ENCODE results near the gene PRPF19.

PRPF19 gene

GRCh38 chr11:60878245-60879101 lies 27.9 kb downstream of the PRPF19 start:
- Histone ChIP-seq H3K27me3 (ENCODE audit: insufficient read depth, low read length, poor library complexity) (no peaks in the 10 kb centered on the region), H4K5ac (ENCODE audit: low read length) (no peak overlapping the region), H3K4me1 (ENCODE audit: control insufficient read depth, low read depth, low read length) (no peaks in the 10 kb centered on the region), H3K18ac (ENCODE audit: low read length) (no peak overlapping the region), H3K79me2 (ENCODE audit: control insufficient read depth, insufficient read depth, low read length) (no peaks in the 10 kb centered on the region), H3K23ac (ENCODE audit: low read length) (no peak overlapping the region), H2AK5ac (ENCODE audit: low read length) (no peak overlapping the region), H4K8ac (ENCODE audit: low read depth, low read length) (no peak overlapping the region), H3K27ac (ENCODE audit: low read depth, low read length) (no peak overlapping the region), H2BK15ac (replicated peaks; ENCODE audit: low read depth) (no peak overlapping the region), H3K4me3 (ENCODE audit: low read length) (no peak overlapping the region), H3K36me3 (ENCODE audit: control insufficient read depth, insufficient read depth, low read length) (peaks cover 4% of the 10 kb centered on the region), H2BK5ac (ENCODE audit: low read length) (no peak overlapping the region), H2BK120ac (ENCODE audit: low read depth, low read length) (no peak overlapping the region), H3K79me1 (ENCODE audit: low read length) (no peaks in the 10 kb centered on the region), H3K4me2 (ENCODE audit: low read length) (no peak overlapping the region), H3K9ac (ENCODE audit: low read length) (no peak overlapping the region), H3K4ac (ENCODE audit: low read depth, low read length) (no peak overlapping the region), H3K56ac (ENCODE audit: low read length) (no peak overlapping the region)
- WGBS (ENCODE audit: extremely low coverage, insufficient coverage, low lambda C conversion rate) = no CpG with 5 or more reads among the region's 5 CpGs
- no peak for DNase-seq

- Histone ChIP-seq H2BK5ac (ENCODE audit: low read length) (no peak overlapping the region), H3K4ac (ENCODE audit: low read depth, low read length) (no peak overlapping the region), H4K5ac (ENCODE audit: low read length) (no peak overlapping the region), H3K79me2 (ENCODE audit: control insufficient read depth, insufficient read depth, low read length) (no peaks in the 10 kb centered on the region), H3K79me1 (ENCODE audit: low read length) (no peaks in the 10 kb centered on the region), H3K4me3 (ENCODE audit: low read length) (no peak overlapping the region), H3K27ac (ENCODE audit: low read depth, low read length) (no peak overlapping the region), H3K18ac (ENCODE audit: low read length) (no peak overlapping the region), H3K27me3 (ENCODE audit: insufficient read depth, low read length, poor library complexity) (no peaks in the 10 kb centered on the region), H3K56ac (ENCODE audit: low read length) (no peak overlapping the region), H4K8ac (ENCODE audit: low read depth, low read length) (no peak overlapping the region), H2BK15ac (replicated peaks; ENCODE audit: low read depth) (no peak overlapping the region), H2BK120ac (ENCODE audit: low read depth, low read length) (no peak overlapping the region), H3K23ac (ENCODE audit: low read length) (no peak overlapping the region), H2AK5ac (ENCODE audit: low read length) (no peak overlapping the region), H3K36me3 (ENCODE audit: control insufficient read depth, insufficient read depth, low read length) (peaks cover 4% of the 10 kb centered on the region), H3K4me1 (ENCODE audit: control insufficient read depth, low read depth, low read length) (no peaks in the 10 kb centered on the region), H3K9ac (ENCODE audit: low read length) (no peak overlapping the region), H3K4me2 (ENCODE audit: low read length) (no peak overlapping the region)
- WGBS (ENCODE audit: extremely low coverage, insufficient coverage, low lambda C conversion rate) = no CpG with 5 or more reads among the region's 2 CpGs
- DNase-seq = no peak
Observed at GRCh38 chr11:60876168-60876485, 30.3 kb downstream of the PRPF19 start.

DNA sequence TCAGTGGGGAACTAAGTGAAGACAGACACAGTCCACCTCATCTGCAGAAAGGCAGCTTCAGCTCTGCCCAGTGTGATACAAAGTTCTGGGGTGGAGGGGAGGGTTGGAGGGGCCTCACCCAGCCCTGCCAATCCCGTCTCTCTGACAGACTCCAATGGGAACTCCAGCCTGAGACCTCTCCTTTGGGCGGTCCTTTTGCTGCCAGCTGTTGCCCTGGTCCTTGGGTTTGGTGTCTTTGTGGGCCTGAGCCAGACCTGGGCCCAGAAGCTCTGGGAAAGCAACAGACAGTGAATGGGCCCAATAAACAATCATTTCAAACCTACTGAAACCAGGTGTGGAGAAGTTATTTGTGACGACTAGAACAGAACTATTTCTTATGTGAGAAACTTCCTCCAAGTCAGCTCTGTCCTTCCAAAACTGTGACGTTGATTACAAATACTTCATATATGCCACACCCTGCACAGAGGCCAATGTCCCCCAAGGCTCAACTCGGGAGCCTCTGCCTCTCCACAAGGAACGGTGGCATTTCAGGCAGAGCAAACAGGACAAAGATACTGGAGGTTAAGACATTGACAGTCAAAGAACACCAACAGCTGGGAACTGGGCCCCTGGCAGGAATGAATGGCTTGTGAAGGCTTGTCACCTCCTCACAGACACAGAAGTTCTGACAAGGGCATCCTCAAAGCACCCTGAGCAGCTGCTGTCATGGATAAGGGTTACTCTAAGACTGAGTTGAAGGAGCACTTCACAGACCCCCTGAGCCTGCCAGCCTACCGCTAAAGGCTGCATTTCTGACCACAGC lies 30.8 kb downstream of the PRPF19 start:
- Histone ChIP-seq H3K79me1 (ENCODE audit: low read length) (no peaks in the 10 kb centered on the region), H3K4me3 (ENCODE audit: low read length) (no peak overlapping the region), H4K5ac (ENCODE audit: low read length) (no peak overlapping the region), H2BK15ac (replicated peaks; ENCODE audit: low read depth) (no peak overlapping the region), H4K8ac (ENCODE audit: low read depth, low read length) (no peak overlapping the region), H2BK120ac (ENCODE audit: low read depth, low read length) (no peak overlapping the region), H3K56ac (ENCODE audit: low read length) (no peak overlapping the region), H3K27me3 (ENCODE audit: insufficient read depth, low read length, poor library complexity) (no peaks in the 10 kb centered on the region), H2AK5ac (ENCODE audit: low read length) (no peak overlapping the region), H3K4ac (ENCODE audit: low read depth, low read length) (no peak overlapping the region), H3K79me2 (ENCODE audit: control insufficient read depth, insufficient read depth, low read length) (no peaks in the 10 kb centered on the region), H3K27ac (ENCODE audit: low read depth, low read length) (no peak overlapping the region), H3K4me1 (ENCODE audit: control insufficient read depth, low read depth, low read length) (no peaks in the 10 kb centered on the region), H3K36me3 (ENCODE audit: control insufficient read depth, insufficient read depth, low read length) (peaks cover 2% of the 10 kb centered on the region), H2BK5ac (ENCODE audit: low read length) (no peak overlapping the region), H3K23ac (ENCODE audit: low read length) (no peak overlapping the region), H3K4me2 (ENCODE audit: low read length) (no peak overlapping the region), H3K18ac (ENCODE audit: low read length) (no peak overlapping the region), H3K9ac (ENCODE audit: low read length) (no peak overlapping the region)
- DNase-seq = no peak
- no CpG with 5 or more reads among the region's 7 CpGs for WGBS (ENCODE audit: extremely low coverage, insufficient coverage, low lambda C conversion rate)

- Histone ChIP-seq H2AK5ac (ENCODE audit: low read length) (no peak overlapping the region), H3K56ac (ENCODE audit: low read length) (no peak overlapping the region), H3K4me3 (ENCODE audit: low read length) (no peak overlapping the region), H4K8ac (ENCODE audit: low read depth, low read length) (no peak overlapping the region), H4K5ac (ENCODE audit: low read length) (no peak overlapping the region), H3K79me1 (ENCODE audit: low read length) (no peaks in the 10 kb centered on the region), H3K9ac (ENCODE audit: low read length) (no peak overlapping the region), H3K79me2 (ENCODE audit: control insufficient read depth, insufficient read depth, low read length) (no peaks in the 10 kb centered on the region), H3K18ac (ENCODE audit: low read length) (no peak overlapping the region), H2BK5ac (ENCODE audit: low read length) (no peak overlapping the region), H3K27me3 (ENCODE audit: insufficient read depth, low read length, poor library complexity) (no peaks in the 10 kb centered on the region), H3K36me3 (ENCODE audit: control insufficient read depth, insufficient read depth, low read length) (no peaks in the 10 kb centered on the region), H3K23ac (ENCODE audit: low read length) (no peak overlapping the region), H2BK120ac (ENCODE audit: low read depth, low read length) (no peak overlapping the region), H3K4me1 (ENCODE audit: control insufficient read depth, low read depth, low read length) (no peaks in the 10 kb centered on the region), H3K4me2 (ENCODE audit: low read length) (no peak overlapping the region), H3K4ac (ENCODE audit: low read depth, low read length) (no peak overlapping the region), H3K27ac (ENCODE audit: low read depth, low read length) (no peak overlapping the region), H2BK15ac (replicated peaks; ENCODE audit: low read depth) (no peak overlapping the region)
- no CpG with 5 or more reads among the region's 13 CpGs for WGBS (ENCODE audit: extremely low coverage, insufficient coverage, low lambda C conversion rate)
- DNase-seq = no peak
Observed at GRCh38 chr11:60874421-60875365, 31.7 kb downstream of the PRPF19 start.

- Histone ChIP-seq H2AK5ac (ENCODE audit: low read length) (no peak overlapping the region), H3K27me3 (ENCODE audit: insufficient read depth, low read length, poor library complexity) (no peaks in the 10 kb centered on the region), H3K4me2 (ENCODE audit: low read length) (no peak overlapping the region), H4K5ac (ENCODE audit: low read length) (no peak overlapping the region), H3K9ac (ENCODE audit: low read length) (no peak overlapping the region), H2BK5ac (ENCODE audit: low read length) (no peak overlapping the region), H3K18ac (ENCODE audit: low read length) (no peak overlapping the region), H3K4me1 (ENCODE audit: control insufficient read depth, low read depth, low read length) (no peaks in the 10 kb centered on the region), H3K4ac (ENCODE audit: low read depth, low read length) (no peak overlapping the region), H2BK15ac (replicated peaks; ENCODE audit: low read depth) (no peak overlapping the region), H2BK120ac (ENCODE audit: low read depth, low read length) (no peak overlapping the region), H4K8ac (ENCODE audit: low read depth, low read length) (no peak overlapping the region), H3K56ac (ENCODE audit: low read length) (no peak overlapping the region), H3K36me3 (ENCODE audit: control insufficient read depth, insufficient read depth, low read length) (no peaks in the 10 kb centered on the region), H3K79me2 (ENCODE audit: control insufficient read depth, insufficient read depth, low read length) (no peaks in the 10 kb centered on the region), H3K27ac (ENCODE audit: low read depth, low read length) (no peak overlapping the region), H3K4me3 (ENCODE audit: low read length) (no peak overlapping the region), H3K79me1 (ENCODE audit: low read length) (no peaks in the 10 kb centered on the region), H3K23ac (ENCODE audit: low read length) (no peak overlapping the region)
- WGBS (ENCODE audit: extremely low coverage, insufficient coverage, low lambda C conversion rate) = no CpG with 5 or more reads among the region's 12 CpGs
- DNase-seq = no peak
Observed at GRCh38 chr11:60873533-60873932, 32.9 kb downstream of the PRPF19 start.
